ENCODE measurements around the gene TBC1D22A. TPM values are rescaled to one million over a fixed set of nuclear protein-coding genes. Genes with fewer than 3 reads are reported as not detected.

The TBC1D22A gene
- total and polyA plus RNA-seq, 9 donors = 12.5 to 25.6 (median 18.5) TPM

GRCh38 chr22:46861468-46862367, 99.3 kb downstream of the TBC1D22A start:
- no peaks in the 10 kb centered on the region for H3K27me3 ChIP-seq
- intact Hi-C loops (cut with DNase I) = no loop called here
- no peaks in the 10 kb centered on the region for H3K9me3 ChIP-seq
- TF ChIP-seq EP300 (IDR thresholded peaks at IDR 0.05) (no peak), POLR2A (IDR thresholded peaks at IDR 0.05) (no peak), CTCF (IDR thresholded peaks at IDR 0.05) (no peak)
- no peaks in the 10 kb centered on the region for H3K36me3 ChIP-seq
- no peak overlapping the region for H3K4me3 ChIP-seq
- no peak for DNase-seq
- H3K27ac ChIP-seq = no peak overlapping the region
- 92 to 99% (median 98%) methylated on average over 16 of the region's 16 CpGs for WGBS, 3 donors
- H3K4me1 ChIP-seq (ENCODE audit: insufficient read depth) = no peaks in the 10 kb centered on the region

- H3K4me1 ChIP-seq (ENCODE audit: insufficient read depth) = no peaks in the 10 kb centered on the region
- no peak for DNase-seq
- no peaks in the 10 kb centered on the region for H3K36me3 ChIP-seq
- WGBS, 3 donors = 96 to 98% (median 97%) methylated on average over 17 of the region's 17 CpGs
- H3K9me3 ChIP-seq = no peaks in the 10 kb centered on the region
- H3K27ac ChIP-seq = no peak overlapping the region
- no peak overlapping the region for H3K4me3 ChIP-seq
- intact Hi-C loops (cut with DNase I) = no loop called here
- no peaks in the 10 kb centered on the region for H3K27me3 ChIP-seq
- no peak for TF ChIP-seq EP300 (IDR thresholded peaks at IDR 0.05)
- TF ChIP-seq CTCF (IDR thresholded peaks at IDR 0.05) = no peak
- TF ChIP-seq POLR2A (IDR thresholded peaks at IDR 0.05) = no peak
These were observed 100.2 kb downstream of the TBC1D22A start for GRCh38 chr22:46862418-46863324.

- Histone ChIP-seq H3K4me1 (ENCODE audit: insufficient read depth) (no peaks in the 10 kb centered on the region), H3K4me3 (no peak overlapping the region), H3K36me3 (no peaks in the 10 kb centered on the region), H3K9me3 (no peaks in the 10 kb centered on the region), H3K27ac (no peak overlapping the region), H3K27me3 (no peaks in the 10 kb centered on the region)
- 72 to 74% (median 74%) methylated on average over 6 of the region's 6 CpGs for WGBS, 3 donors
- DNase-seq = no peak
- TF ChIP-seq POLR2A (IDR thresholded peaks at IDR 0.05) = no peak
- TF ChIP-seq EP300 (IDR thresholded peaks at IDR 0.05) = no peak
- TF ChIP-seq CTCF (IDR thresholded peaks at IDR 0.05) = no peak
- intact Hi-C loops (cut with DNase I) = no loop called here
These were observed 101.3 kb downstream of the TBC1D22A start for GRCh38 chr22:46863794-46864193.

GRCh38 chr22:46864314-46865051, 102.0 kb downstream of the TBC1D22A start:
- Histone ChIP-seq H3K4me1 (ENCODE audit: insufficient read depth) (no peaks in the 10 kb centered on the region), H3K27ac (no peak overlapping the region), H3K4me3 (no peak overlapping the region), H3K27me3 (no peaks in the 10 kb centered on the region), H3K9me3 (no peaks in the 10 kb centered on the region), H3K36me3 (no peaks in the 10 kb centered on the region)
- 88 to 94% (median 93%) methylated on average over 10 of the region's 10 CpGs for WGBS, 3 donors
- no peak for TF ChIP-seq EP300 (IDR thresholded peaks at IDR 0.05)
- no peak for TF ChIP-seq CTCF (IDR thresholded peaks at IDR 0.05)
- no peak for TF ChIP-seq POLR2A (IDR thresholded peaks at IDR 0.05)
- intact Hi-C loops (cut with DNase I) = no loop called here
- no peak for DNase-seq

Measured in ovary (tissue), 9 donors.